DMS53 treated with DMSO at 0.1 percent for 48 hours (cell line): ENCODE data around the gene CR2.
"Not testable (repeated sequence)": the region's sequence is repeated elsewhere in the genome, so short reads cannot be mapped to it uniquely, and the experiment has no call there.

Source experiments
- DNase-seq: peaks from one replicate; lab custom pipeline; 2025; ENCODE audit not compliant: unreplicated experiment; lab: John Stamatoyannopoulos, UW

Gene CR2

DNA sequence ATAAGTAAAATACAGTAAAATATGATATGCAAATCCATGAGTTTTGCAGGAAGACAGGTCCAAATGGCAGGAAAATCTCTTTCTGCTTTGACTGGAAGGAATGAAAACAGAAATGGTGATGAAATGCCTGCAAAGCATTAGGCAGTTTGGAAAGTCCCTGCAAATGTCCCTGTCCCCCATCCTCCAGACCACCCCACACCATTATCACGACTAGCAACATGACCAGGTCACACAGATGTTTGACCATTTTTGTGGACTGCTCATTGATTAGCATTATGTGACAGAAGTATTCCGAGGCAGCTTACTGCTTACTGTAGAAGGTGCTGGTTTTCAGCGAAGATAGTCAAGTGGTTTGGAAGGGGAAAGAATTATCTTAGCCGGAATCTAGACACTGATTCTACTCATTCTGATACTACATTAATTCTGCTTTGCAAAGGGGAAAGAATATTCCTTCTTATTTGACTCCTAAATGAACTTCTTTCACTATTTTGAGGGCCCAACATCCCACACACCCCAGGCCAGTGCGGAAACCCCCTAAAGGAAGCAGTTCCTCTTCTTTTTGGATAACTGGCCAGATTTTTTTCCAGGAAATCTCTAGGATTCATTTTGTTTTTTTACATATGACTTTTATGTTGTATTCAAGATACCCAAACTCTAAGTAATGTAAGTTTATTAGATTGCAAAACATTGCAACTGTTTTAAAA, 9.5 kb upstream of the CR2 start:
- no peak for DNase-seq

DNA sequence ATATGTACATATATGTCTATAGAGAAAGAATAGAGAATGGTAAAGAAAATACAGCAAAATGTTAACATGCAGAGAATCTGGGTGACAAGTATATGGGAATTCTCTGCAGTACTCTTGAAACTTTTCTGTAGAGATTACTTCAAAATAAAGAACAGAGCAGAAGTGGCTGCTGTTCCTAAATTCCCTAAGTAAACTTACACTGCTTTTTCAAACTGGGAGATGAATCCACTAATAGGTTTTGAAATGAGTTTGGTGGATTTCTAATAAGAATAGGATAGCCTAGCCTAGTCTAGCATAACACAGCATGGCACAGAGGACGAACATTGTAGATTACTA, 450 bp upstream of the CR2 start:
- no peak for DNase-seq

DNA sequence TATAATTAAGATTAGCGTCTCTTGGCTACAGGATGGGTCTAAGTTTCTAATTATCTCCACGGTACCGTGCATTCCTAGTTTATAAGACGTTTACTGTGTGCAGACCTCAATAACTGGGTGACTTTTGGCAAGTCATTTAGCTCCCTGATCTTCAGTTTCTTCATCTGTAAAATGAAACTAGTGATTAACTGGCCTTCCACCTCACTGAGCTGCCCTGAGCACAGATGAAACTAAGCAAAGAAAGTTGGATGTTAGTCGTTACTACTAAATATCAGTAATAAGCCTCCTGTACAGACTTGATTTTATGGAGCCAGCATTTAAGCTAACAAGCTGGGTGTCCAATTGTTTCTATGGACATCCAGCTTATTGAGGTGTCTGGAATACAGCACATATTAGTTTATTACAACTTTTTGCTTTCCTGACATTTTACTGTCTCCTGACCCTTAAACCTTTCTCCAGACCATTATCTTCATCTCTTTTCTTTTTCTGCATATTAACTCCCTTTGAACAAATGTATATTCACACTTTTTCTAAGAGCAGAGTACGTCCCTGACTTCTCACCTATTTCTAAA, 1.1 kb downstream of the CR2 start:
- DNase-seq, result no peak

DNA sequence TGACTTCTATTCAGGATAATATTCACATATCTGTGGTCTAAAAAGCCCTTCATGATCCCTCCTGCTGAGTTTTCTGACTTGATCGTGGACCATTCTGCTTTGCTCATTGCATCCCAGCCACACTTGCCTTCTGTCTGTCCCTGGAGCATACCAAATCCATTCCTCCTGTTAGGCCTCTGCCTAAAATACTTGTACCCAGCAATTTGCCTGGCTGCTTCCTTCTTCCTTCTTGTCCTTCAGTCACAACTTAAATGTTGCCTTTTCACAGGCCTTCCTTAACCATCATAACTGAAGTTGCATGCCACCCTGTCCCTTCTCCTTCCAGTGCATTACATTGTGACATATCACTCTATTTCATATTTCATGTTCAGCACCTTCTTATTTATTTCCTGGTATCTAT, 4.3 kb downstream of the CR2 start:
- DNase-seq, result no peak

DNA sequence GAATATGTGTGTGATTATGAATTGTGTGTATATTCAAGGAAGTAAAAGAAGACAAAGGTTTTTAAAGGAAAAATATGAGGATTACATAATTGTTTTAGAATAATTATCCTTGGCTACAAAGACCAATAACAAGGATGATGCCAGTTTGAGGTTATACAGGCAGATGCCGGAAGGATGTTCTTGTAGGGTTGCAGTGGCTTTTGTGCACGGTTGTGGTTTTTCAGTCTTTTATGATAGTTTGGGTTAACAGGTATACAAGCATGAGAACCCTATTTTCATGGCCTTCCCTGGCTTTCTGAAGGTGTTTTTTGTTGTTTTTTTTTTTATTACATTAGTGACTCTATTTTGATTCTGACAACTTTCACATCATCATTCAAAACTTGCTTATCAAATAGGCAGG, 4.9 kb downstream of the CR2 start:
- no peak for DNase-seq

DNA sequence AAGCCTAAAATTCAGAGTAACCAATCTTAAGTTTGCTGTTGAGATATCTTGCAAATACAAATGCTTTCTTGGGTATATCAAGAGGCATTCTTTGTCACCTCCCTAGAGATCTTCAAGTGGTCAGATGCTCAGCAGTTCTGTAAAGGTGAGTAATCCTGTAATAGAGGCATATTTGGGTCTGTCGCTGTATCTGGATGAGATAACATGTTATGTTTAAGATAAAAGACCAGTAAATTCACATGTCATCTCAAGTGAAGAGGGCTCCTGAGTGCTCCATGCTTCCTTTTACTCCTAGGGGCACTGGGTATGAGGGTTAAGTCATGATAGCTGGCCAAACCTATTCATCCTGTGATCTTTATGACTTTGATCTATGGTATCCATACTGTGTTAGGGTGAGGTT, 7.5 kb downstream of the CR2 start:
- no peak for DNase-seq

DNA sequence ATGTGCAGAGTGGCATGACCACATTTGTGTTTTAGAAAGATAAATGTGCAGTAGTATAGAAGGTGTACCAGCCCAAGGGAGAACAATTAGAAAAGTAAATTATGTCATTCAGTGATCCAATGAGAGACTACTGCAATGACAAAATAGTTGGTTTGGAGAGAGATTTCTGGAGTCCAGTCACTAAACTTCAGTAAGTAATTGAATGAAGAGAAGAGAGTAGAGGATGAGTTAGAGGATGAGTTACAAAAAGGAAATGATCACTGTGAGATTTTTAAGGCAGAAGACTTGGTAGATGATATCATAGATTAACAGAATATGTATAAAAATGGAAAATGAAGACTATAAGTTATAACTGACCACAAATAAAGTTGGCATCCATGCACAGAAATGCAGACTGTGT, 8.4 kb downstream of the CR2 start:
- no peak for DNase-seq

DNA sequence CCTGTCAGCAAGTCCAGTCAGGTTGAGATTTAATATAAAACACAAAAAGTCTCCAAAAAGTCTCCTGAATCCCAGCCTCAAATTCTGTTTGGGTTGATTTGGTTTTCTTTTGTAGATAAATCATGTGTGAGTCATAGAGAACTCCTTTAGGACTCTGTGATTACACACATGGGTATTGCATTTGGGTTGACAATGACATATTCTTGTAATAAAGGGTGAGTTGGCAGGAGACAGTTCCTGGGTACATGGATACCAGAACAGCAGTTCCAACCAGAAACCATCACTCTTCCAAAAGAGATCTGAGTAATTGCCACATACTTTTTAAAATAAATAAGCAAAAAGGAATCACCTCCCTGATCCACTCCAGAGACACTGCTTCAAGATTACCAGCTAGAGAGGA, 8.9 kb downstream of the CR2 start:
- DNase-seq, result no peak

DNA sequence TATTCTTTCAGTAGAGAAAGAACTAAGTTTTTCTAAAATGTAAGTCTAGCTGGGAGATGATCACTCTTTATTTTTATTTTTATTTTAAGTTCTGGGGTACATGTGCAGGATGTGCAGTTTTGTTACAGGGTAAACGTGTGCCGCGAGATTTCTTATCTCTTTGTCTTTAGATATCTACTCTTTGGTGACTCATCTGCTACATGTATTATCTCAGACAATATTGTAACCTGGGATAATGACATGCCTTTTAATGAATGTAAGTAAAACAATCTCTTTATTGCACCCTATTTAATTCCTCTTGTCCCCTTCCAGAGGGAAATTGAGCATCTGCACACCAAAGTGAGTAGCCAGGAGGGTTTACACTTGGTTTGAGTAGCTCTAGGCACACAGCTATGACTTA, 9.4 kb downstream of the CR2 start:
- no peak for DNase-seq

DNA sequence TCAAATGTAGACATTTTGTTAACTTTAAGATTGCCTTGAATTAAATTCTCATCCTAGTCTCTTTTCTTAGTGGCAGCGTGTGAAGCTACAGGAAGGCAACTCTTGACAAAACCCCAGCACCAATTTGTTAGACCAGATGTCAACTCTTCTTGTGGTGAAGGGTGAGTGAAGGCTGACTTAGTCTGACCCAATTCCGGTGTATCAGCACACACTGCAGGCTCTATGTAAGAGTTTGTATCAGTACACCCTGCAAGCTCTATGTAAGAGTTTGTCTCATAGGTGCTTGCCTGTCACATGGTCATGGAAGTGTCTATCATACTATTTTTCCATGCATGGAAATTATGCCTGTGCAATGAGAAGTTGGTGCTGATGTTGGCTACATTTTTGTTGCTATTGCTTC, 16.8 kb downstream of the CR2 start:
- DNase-seq, result no peak

DNA sequence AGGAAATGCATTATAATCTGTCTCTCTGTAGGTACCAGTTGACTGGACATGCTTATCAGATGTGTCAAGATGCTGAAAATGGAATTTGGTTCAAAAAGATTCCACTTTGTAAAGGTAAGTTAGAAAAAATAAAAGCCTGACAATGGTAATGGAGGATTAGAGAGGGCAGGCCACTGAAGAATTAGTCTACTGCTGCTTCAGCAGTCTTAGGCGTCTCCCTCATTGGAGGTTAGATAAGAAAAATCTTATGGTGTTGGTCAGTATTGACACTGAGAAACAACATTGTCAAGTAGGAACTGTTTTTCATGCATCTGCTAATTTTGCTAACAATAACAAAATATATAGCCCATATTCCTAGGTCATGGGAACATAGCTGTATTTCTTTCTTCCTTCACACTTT, 20.1 kb downstream of the CR2 start:
- DNase-seq, result no peak

DNA sequence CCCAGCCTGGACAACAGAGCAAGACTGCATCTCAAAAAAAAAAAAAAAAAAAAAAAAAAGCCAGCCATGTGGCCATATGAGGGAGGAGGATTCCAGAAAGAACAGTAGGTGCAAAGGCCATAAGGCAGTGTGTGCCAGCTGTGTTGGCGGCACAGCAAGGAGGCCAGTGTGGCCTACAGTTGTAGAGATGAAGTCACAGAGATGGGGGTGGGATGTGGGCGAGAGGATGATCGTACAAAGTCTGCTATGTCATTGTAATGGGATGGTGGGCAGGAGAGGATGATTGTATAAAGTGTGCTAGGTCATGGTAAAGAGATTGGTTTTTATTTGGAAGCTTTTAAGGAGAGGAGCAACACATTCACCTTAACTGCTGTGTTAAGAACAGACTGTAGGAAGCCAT, 32.1 kb downstream of the CR2 start:
- DNase-seq, result no peak

DNA sequence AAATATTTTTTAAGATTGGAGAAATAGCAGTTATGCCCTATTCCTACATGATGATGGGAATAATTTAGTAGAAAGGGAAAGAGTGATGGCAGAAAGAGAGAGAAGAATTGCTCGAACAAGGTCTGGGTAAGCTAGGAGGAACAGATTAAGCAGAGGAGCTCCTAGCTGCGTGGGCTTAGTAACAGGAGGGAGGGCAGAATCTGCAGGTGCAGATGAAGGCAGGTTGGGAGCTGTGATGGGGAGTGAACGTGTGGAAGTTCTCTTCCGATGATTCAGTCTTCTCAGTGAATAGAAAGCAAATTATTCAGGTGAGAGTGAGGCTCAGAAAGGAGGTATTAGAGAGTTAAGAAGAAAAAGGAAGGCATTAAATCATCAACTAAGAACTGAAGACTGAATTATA, 33.5 kb downstream of the CR2 start:
- DNase-seq, result no peak

DNA sequence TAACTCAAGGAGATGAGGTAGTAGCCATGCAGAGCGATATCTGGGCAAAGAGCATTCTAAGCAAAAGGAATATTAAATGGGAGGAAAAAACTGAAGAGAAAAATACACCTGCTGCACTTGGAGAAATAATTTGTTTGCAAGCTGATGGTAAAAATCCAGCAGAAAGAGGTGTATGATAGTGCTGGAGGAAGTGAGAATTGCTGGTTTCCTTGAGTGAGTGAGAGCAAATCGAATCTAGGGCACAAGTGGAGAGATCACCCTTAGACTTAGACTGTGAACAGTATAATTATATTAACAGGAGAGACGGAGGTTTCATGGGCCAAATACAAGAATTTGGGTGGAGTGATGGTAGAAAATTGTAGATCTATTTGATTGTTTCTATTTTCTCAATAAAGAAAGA, 39.1 kb downstream of the CR2 start:
- no peak for DNase-seq

DNA sequence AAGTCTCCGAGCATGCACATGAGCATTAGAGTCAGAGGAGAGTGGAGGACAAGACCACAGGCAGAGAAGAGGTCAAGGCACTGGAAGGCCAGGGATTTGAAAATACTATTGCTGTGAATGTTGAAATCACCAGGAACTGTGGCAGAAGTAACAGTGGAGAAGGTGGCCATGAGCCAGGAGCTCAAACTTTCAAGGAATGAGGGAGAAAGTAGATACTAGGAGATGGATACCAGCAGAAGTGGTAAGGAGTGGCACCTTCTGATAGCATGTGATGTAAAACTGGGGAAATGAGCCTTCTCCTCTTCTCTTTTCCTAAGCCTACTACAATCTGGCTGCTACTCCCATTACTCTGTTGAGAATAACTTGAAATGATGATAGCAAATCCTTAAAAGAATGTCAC, 40.0 kb downstream of the CR2 start:
- no peak for DNase-seq

DNA sequence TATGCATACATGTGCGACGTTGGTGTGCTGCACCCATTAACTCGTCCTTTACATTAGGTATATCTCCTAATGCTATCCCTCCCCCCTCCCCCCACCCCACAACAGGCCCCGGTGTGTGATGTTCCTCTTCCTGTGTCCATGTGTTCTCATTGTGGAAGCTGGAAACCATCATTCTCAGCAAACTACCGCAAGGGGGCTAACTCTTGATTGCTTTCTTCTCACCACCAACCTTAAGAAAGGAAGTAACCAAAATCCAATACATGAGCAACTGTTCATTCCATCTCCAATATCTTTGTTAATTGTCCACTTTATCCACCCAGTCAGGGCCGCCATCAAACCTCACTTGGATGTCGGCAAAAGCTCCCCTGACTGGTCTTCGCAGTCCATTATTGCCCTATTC, 41.2 kb downstream of the CR2 start:
- not testable (repeated sequence) for DNase-seq

DNA sequence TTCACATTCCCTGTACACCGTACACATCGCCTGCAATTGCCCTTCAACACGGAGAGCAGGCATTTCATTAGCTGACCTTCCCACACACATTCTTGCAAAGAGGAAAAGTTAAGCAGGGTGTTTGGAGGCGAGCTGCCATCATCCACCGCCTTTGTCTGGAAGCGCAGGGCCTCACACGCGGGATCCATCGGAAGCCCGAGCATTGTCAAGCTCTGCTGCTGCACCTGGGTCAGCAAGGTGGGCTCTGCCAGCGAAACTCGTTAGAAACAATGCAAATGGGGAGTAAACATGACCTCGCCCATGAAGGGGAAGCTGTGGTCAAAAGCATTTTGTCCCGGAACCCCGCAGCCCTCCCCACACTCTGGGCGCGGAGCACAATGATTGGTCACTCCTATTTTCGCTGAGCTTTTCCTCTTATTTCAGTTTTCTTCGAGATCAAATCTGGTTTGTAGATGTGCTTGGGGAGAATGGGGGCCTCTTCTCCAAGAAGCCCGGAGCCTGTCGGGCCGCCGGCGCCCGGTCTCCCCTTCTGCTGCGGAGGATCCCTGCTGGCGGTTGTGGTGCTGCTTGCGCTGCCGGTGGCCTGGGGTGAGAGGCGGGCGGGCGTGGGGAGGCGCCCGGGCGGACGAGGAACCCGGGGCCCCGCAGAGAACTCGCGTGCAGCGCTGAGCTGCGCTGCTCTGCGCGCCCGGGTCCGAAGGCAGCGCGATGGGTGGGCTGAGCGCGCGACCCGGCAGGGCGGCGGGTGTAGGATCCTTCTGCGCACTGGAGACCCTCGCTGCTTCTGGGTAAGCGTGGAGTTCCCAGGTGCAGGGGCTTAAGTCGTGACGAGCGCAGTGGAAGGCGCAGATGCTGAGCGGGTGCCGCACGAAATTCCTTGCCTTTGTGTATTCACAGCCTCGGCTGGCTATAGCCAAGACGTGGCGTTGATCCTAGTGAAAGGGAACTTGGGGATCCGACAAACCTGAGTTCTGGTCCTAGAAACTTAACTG, 42.0 kb downstream of the CR2 start, which contains the start of gene CR1:
Gene CR1, plus strand, starts transcription at position 357 of the 992 bp plus-strand sequence. Its CDS starts 111 bp downstream, at position 468.
- peak; percentile 6 for DNase-seq

DNA sequence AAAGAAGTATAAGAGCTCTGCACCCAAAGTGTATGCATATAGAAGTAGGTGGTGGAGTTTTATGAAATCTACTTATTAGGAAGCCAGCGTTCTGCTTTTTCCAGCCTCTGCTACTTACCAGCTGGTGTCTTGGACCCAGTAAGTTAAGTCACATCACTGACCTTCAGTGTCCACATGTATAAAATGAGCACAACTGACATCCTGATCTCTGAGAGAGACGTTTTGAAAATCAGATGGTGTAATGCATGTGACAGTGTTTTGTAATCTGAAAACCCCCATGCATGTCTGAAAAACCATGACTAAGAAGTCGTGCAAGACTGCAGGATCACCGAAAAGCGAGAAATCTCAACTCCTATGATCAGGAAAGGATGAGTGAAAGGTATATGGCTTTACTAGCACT, 43.8 kb downstream of the CR2 start:
- DNase-seq, result no peak

DNA sequence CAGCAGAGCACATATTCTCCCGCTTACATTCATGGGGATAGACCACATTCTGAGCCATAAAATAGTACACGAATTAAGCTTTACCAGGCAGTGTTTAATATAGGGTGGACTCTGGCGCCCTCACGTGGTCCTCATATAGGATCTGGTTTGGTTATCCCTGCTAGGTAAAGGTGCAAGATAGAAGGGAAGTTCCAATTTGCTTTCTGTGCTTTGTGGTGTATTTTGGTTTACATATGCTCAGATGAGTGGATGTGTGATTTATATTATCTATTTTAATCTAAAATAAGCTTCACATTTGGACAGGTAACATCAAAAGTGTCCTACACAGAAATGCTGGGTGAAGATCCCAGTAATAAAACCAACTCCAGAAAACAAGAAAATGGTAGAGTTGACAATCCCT, 45.4 kb downstream of the CR2 start:
- DNase-seq, result peak; percentile 84

DNA sequence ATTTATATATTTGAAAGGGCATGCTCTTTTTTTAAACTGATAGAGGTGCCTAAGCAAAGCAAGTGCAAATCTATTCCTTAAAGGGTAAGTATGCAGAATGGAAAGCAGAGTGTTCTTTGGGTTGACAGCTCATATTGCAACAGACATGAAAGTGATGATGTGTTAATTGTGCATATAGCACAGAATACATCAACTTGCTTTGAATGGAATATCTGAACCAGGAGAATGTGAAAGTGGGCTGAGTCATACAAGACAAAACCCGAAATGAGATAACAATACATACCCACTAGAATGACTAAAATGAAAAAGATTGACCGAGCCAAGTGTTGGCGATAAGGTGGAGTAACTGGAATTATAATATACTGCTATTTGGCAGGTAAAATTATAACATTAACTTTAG, 46.2 kb downstream of the CR2 start:
- DNase-seq, result no peak

DNA sequence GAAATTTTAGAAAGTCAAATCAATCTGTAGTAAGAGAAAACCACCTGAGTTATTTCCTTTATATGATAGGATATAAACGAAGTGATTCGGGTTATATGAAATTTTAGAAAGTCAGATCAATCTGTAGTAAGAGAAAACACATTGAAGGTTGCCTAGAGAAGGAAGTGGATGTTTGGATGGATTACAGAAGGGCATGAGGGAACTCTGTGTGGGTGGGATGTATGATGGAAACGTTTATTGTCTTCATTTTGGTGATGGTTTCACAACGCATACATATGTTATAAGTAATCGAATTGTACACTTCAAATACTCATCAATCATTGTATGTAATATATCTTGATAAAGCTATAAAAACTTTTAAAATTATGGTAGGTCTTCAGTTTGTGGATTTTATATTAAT, 46.9 kb downstream of the CR2 start:
- no peak for DNase-seq

DNA sequence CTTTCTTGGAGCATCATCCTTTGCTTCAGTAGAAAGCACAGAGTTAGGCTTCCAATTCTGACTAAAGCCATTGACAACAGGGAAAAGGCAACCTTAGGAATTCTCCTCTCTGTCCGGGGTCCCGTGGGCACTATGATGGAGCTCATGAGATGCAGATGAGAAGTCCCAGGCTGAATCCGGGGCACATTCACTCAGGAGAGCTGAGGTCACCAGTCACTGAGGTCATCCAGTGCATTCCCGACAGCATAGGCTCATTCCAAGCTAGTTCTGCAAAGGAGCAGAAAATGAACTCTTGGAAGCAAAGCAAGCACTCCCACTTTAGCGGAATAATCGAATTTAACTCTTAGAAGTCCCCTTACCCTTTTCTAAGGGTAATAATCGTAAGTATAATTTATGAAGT, 48.6 kb downstream of the CR2 start:
- DNase-seq, result no peak
